A549 (cell line): Measurements from ENCODE around the gene RSRC1. TPM values are rescaled to one million over a fixed set of nuclear protein-coding genes. Genes with fewer than 3 reads are reported as not detected.

Source experiments
- ATAC-seq, 2 experiments: fragments of 200-7000 bp in 1 of 2; fragments of >200 bp in 1 of 2; cut with Nextera tagmentation in 1 of 2; cut with Tn5 transposase in 1 of 2; 3 replicates each; pipeline versions ENCODE4 v1.8.0 to v1.9.1; 2018 to 2020; ENCODE audit warnings: mild to moderate bottlenecking in 1 of 2, moderate library complexity in 1 of 2
- CTCF ChIA-PET: fragments of 300-600 bp; sonication (Branson Sonifier 250); formaldehyde crosslinking; extraction: SDS; loops from one replicate; lab custom pipeline; 2021; ENCODE audit warnings: antibody characterized with exemption, inconsistent platforms; lab: Yijun Ruan, JAX
- POLR2A ChIA-PET: fragments of 350-600 bp; formaldehyde crosslinking; extraction: SDS; loops from one replicate; lab custom pipeline; 2021; ENCODE audit warnings: antibody characterized with exemption, inconsistent platforms; lab: Yijun Ruan, JAX
- DNase-seq, 2 experiments: peaks; one replicate each; pipeline versions ENCODE4 v3.0.0 to v3.0.0-alpha.2; 2011 to 2016; ENCODE audit warnings: low read depth in 1 of 2, low spot score in 1 of 2
- FAIRE-seq: peaks from 2 replicates; lab custom pipeline; 2011; peaks lifted over from hg19 to GRCh38; lab: Jason Lieb, UNC
- H3K27ac ChIP-seq, 2 experiments: fragments of >200 bp; sonication (Bioruptor Twin); formaldehyde crosslinking; 3 replicates each; pipeline ENCODE4 v1.5.1; 2016 to 2017
- H3K4me1 ChIP-seq: fragments of >200 bp; sonication (Bioruptor Twin); formaldehyde crosslinking; 3 replicates; pipeline ENCODE4 v1.6.1; 2016
- H3K4me2 ChIP-seq: fragments of >200 bp; sonication (Bioruptor Twin); formaldehyde crosslinking; 3 replicates; pipeline ENCODE4 v1.6.1; 2016
- H3K4me3 ChIP-seq: fragments of >200 bp; sonication (Bioruptor Twin); formaldehyde crosslinking; 3 replicates; pipeline ENCODE4 v1.5.1; 2016
- H3K9me3 ChIP-seq: fragments of >200 bp; sonication (Bioruptor Twin); formaldehyde crosslinking; 3 replicates; pipeline ENCODE4 v1.6.1; 2016
- CBX8 ChIP-seq: fragments of 200-600 bp; sonication (generic); IDR thresholded peaks from 2 replicates; pipeline ENCODE4 v1.6.1; 2016
- CHD4 ChIP-seq: fragments of 200-600 bp; sonication (generic); IDR thresholded peaks from 2 replicates; pipeline ENCODE4 v1.6.1; 2016; ENCODE audit warnings: antibody characterized with exemption, mild to moderate bottlenecking, borderline replicate concordance
- EHF ChIP-seq: fragments of 250-450 bp; sonication (Bioruptor Pico); IDR thresholded peaks from 2 replicates; pipeline ENCODE4 v1.5.0; 2020; ENCODE audit warnings: mild to moderate bottlenecking
- EHMT2 ChIP-seq: fragments of 200-600 bp; sonication (generic); IDR thresholded peaks from 2 replicates; pipeline ENCODE4 v1.6.1; 2016; ENCODE audit warnings: antibody characterized with exemption, low read depth, mild to moderate bottlenecking, moderate library complexity
- EP300 ChIP-seq, 2 experiments: fragments of >200 bp; sonication (Bioruptor Twin); formaldehyde crosslinking; IDR thresholded peaks; 2 replicates in 1 of 2; 3 replicates in 1 of 2; pipeline ENCODE4 v1.6.1; 2016 to 2017
- FOSB ChIP-seq: fragments of 250-450 bp; sonication (Bioruptor Pico); IDR thresholded peaks from 2 replicates; pipeline ENCODE4 v1.5.0; 2020; ENCODE audit warnings: mild to moderate bottlenecking, moderate library complexity
- FOXS1 ChIP-seq: fragments of 250-450 bp; sonication (Bioruptor Pico); IDR thresholded peaks from 2 replicates; pipeline ENCODE4 v1.5.0; 2020; ENCODE audit warnings: mild to moderate bottlenecking, moderate library complexity
- HEYL ChIP-seq: fragments of 250-450 bp; sonication (Bioruptor Pico); IDR thresholded peaks from 2 replicates; pipeline ENCODE4 v1.8.0; 2021; ENCODE audit warnings: mild to moderate bottlenecking, moderate library complexity
- HOXB5 ChIP-seq: fragments of 250-450 bp; sonication (Bioruptor Pico); IDR thresholded peaks from 2 replicates; pipeline ENCODE4 v1.5.0; 2020; ENCODE audit warnings: mild to moderate bottlenecking, moderate library complexity
- JUN ChIP-seq, 2 experiments: fragments of >200 bp; sonication (Bioruptor Twin); formaldehyde crosslinking; IDR thresholded peaks; 2 replicates in 1 of 2; 3 replicates in 1 of 2; pipeline ENCODE4 v1.6.1; 2016 to 2017
- KDM1A ChIP-seq: fragments of 200-600 bp; sonication (generic); IDR thresholded peaks from 2 replicates; pipeline ENCODE4 v1.6.1; 2016; ENCODE audit warnings: low read depth, mild to moderate bottlenecking
- MAFK ChIP-seq: fragments of 450-650 bp; IDR thresholded peaks from 2 replicates; pipeline ENCODE4 v1.6.1; 2014; ENCODE audit not compliant: partially characterized antibody
- MYC ChIP-seq: IDR thresholded peaks from 2 replicates; pipeline ENCODE4 v1.6.1; 2012; ENCODE audit warnings: mild to moderate bottlenecking, inconsistent platforms, low read length, improper control_type of control experiment, borderline replicate concordance
- NPAS2 ChIP-seq: fragments of 250-450 bp; sonication (Bioruptor Pico); IDR thresholded peaks from 2 replicates; pipeline ENCODE4 v1.8.0; 2022; ENCODE audit warnings: mild to moderate bottlenecking, moderate library complexity, borderline replicate concordance
- PHF8 ChIP-seq: fragments of 200-600 bp; sonication (generic); IDR thresholded peaks from 2 replicates; pipeline ENCODE4 v1.6.1; 2016; ENCODE audit warnings: low read depth, mild to moderate bottlenecking, antibody characterized with exemption, moderate library complexity, borderline replicate concordance
- RAD21 ChIP-seq, 2 experiments: fragments of >200 bp in 1 of 2; sonication (Bioruptor Twin) in 1 of 2; formaldehyde crosslinking in 1 of 2; IDR thresholded peaks in 1 of 2; conservative IDR thresholded peaks in 1 of 2; 2 replicates in 1 of 2; 3 replicates in 1 of 2; pipeline ENCODE4 v1.6.1; 2012 to 2018; ENCODE audit warnings: inconsistent platforms in 1 of 2
- RARB ChIP-seq: fragments of 250-450 bp; sonication (Bioruptor Pico); IDR thresholded peaks from 2 replicates; pipeline ENCODE4 v1.8.0; 2021; ENCODE audit warnings: mild to moderate bottlenecking, moderate library complexity
- RCOR1 ChIP-seq: fragments of 150-350 bp; IDR thresholded peaks from 2 replicates; pipeline ENCODE4 v1.6.1; 2014; ENCODE audit warnings: antibody characterized with exemption, low read length, low read depth
- RFX5 ChIP-seq: fragments of 450-650 bp; IDR thresholded peaks from 2 replicates; pipeline ENCODE4 v1.7.1; 2014; ENCODE audit warnings: antibody characterized with exemption, mild to moderate bottlenecking, moderate library complexity
- TFCP2L1 ChIP-seq: fragments of 250-450 bp; sonication (Bioruptor Pico); IDR thresholded peaks from 2 replicates; pipeline ENCODE4 v1.5.0; 2021; ENCODE audit warnings: mild to moderate bottlenecking
- TP53 ChIP-seq: fragments of 250-450 bp; sonication (Bioruptor Pico); IDR thresholded peaks from 2 replicates; pipeline ENCODE4 v1.5.0; 2021; ENCODE audit warnings: mild to moderate bottlenecking, moderate library complexity
- ZC3H11A ChIP-seq: fragments of 450-650 bp; IDR thresholded peaks from 2 replicates; pipeline ENCODE4 v1.6.1; 2014; ENCODE audit warnings: antibody characterized with exemption, mild to moderate bottlenecking
- ZSCAN20 ChIP-seq: fragments of 250-450 bp; sonication (Bioruptor Pico); IDR thresholded peaks from 2 replicates; pipeline ENCODE4 v1.8.0; 2022; ENCODE audit warnings: mild to moderate bottlenecking, moderate library complexity
- WGBS: methylation state at CpG from one replicate; pipeline ENCODE4 v1.1.6; 2017; ENCODE audit errors: missing lambda C conversion rate; 5-methylcytosine and 5-hydroxymethylcytosine counted together
- polyA plus RNA-seq, 4 experiments: library from polyadenylated mRNA; depleted of rRNA in 3 of 4; stranded (reverse); fragments of >200 nt; fragmentation: RNase III in 1 of 4; extraction: RNeasy Plus Mini Kit Qiagen cat#74134 plus additional on column Dnase treatment in 1 of 4; gene quantifications; 2 replicates in 3 of 4; 3 replicates in 1 of 4; pipeline ENCODE4 v1.2.3, GENCODE V29; 2011 to 2017
- TF ChIP-seq, protein P1 (sequence below): fragments of >200 bp; sonication (Bioruptor Twin); formaldehyde crosslinking; IDR thresholded peaks from 2 replicates; pipeline ENCODE4 v1.6.1; 2016
- TF ChIP-seq, protein P2 (sequence below): fragments of >200 bp; sonication (Bioruptor Twin); formaldehyde crosslinking; IDR thresholded peaks from 3 replicates; pipeline ENCODE4 v1.5.1; 2016
- TF ChIP-seq, protein P3 (sequence below): fragments of 250-450 bp; sonication (Bioruptor Pico); IDR thresholded peaks from 2 replicates; pipeline ENCODE4 v1.5.0; 2020; ENCODE audit warnings: low read depth, mild to moderate bottlenecking, moderate library complexity
- TF ChIP-seq, protein P4 (sequence below): fragments of 200-600 bp; sonication (generic); IDR thresholded peaks from 2 replicates; pipeline ENCODE4 v1.6.1; 2016; ENCODE audit warnings: antibody characterized with exemption, mild to moderate bottlenecking, moderate library complexity
- TF ChIP-seq, protein P5 (sequence below): fragments of >200 bp; sonication (Bioruptor Twin); formaldehyde crosslinking; IDR thresholded peaks from 3 replicates; pipeline ENCODE4 v1.6.1; 2016

Gene RSRC1
- polyA plus RNA-seq, 2 of the 4 experiments (the other 2 are of a cell fraction) = 17.5 to 52.2 TPM

DNA sequence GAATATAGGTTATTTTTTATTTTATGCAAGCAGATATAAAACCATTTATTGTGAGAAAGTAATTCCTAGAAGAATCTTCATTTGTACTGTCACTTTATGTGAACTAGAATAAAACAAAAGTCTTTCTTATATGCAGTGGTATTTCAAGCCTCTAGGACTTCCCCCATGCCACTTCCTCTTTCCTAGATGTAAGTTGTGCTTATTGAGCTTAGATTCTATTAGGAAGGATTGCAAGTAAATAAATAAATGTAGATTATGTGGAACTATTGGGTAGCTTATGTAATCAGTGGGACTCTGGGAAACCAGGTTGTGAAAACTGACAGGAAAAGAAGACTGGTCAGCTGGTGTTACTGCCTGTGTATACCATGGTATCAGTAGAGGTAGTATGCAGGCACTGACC is 169.7 kb downstream of the RSRC1 start:
- POLR2A ChIA-PET = no interaction called here
- Histone ChIP-seq H3K27ac (no peak overlapping the region), H3K4me2 (no peak overlapping the region), H3K4me1 (no peaks in the 10 kb centered on the region), H3K9me3 (no peaks in the 10 kb centered on the region), H3K4me3 (no peak overlapping the region)
- no peak for FAIRE-seq
- TF ChIP-seq JUN (IDR thresholded peaks at IDR 0.05) = no peak
- no peak for TF ChIP-seq CHD4
- TF ChIP-seq HOXB5 (CRISPR knock-in tag) = no peak
- TF ChIP-seq PHF8 = no peak
- TF ChIP-seq KDM1A = no peak
- TF ChIP-seq, protein P1, sequence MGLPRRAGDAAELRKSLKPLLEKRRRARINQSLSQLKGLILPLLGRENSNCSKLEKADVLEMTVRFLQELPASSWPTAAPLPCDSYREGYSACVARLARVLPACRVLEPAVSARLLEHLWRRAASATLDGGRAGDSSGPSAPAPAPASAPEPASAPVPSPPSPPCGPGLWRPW = no peak
- TF ChIP-seq, protein P2, sequence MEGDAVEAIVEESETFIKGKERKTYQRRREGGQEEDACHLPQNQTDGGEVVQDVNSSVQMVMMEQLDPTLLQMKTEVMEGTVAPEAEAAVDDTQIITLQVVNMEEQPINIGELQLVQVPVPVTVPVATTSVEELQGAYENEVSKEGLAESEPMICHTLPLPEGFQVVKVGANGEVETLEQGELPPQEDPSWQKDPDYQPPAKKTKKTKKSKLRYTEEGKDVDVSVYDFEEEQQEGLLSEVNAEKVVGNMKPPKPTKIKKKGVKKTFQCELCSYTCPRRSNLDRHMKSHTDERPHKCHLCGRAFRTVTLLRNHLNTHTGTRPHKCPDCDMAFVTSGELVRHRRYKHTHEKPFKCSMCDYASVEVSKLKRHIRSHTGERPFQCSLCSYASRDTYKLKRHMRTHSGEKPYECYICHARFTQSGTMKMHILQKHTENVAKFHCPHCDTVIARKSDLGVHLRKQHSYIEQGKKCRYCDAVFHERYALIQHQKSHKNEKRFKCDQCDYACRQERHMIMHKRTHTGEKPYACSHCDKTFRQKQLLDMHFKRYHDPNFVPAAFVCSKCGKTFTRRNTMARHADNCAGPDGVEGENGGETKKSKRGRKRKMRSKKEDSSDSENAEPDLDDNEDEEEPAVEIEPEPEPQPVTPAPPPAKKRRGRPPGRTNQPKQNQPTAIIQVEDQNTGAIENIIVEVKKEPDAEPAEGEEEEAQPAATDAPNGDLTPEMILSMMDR = no peak
- no peak for TF ChIP-seq RFX5
- TF ChIP-seq RARB (CRISPR knock-in tag) = no peak
- TF ChIP-seq EP300 (IDR thresholded peaks at IDR 0.05) = no peak
- TF ChIP-seq, protein P3, sequence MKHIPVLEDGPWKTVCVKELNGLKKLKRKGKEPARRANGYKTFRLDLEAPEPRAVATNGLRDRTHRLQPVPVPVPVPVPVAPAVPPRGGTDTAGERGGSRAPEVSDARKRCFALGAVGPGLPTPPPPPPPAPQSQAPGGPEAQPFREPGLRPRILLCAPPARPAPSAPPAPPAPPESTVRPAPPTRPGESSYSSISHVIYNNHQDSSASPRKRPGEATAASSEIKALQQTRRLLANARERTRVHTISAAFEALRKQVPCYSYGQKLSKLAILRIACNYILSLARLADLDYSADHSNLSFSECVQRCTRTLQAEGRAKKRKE (CRISPR knock-in tag) = no peak
- TF ChIP-seq RAD21 (conservative IDR thresholded peaks at IDR 0.05 in 1 of 2, IDR thresholded peaks at IDR 0.05 in 1 of 2) = no peak
- no peak for TF ChIP-seq NPAS2 (CRISPR knock-in tag)
- TF ChIP-seq, protein P4, sequence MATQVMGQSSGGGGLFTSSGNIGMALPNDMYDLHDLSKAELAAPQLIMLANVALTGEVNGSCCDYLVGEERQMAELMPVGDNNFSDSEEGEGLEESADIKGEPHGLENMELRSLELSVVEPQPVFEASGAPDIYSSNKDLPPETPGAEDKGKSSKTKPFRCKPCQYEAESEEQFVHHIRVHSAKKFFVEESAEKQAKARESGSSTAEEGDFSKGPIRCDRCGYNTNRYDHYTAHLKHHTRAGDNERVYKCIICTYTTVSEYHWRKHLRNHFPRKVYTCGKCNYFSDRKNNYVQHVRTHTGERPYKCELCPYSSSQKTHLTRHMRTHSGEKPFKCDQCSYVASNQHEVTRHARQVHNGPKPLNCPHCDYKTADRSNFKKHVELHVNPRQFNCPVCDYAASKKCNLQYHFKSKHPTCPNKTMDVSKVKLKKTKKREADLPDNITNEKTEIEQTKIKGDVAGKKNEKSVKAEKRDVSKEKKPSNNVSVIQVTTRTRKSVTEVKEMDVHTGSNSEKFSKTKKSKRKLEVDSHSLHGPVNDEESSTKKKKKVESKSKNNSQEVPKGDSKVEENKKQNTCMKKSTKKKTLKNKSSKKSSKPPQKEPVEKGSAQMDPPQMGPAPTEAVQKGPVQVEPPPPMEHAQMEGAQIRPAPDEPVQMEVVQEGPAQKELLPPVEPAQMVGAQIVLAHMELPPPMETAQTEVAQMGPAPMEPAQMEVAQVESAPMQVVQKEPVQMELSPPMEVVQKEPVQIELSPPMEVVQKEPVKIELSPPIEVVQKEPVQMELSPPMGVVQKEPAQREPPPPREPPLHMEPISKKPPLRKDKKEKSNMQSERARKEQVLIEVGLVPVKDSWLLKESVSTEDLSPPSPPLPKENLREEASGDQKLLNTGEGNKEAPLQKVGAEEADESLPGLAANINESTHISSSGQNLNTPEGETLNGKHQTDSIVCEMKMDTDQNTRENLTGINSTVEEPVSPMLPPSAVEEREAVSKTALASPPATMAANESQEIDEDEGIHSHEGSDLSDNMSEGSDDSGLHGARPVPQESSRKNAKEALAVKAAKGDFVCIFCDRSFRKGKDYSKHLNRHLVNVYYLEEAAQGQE = no peak
- TF ChIP-seq TP53 (CRISPR knock-in tag) = no peak
- TF ChIP-seq TFCP2L1 = no peak
- TF ChIP-seq ZSCAN20 (CRISPR knock-in tag) = no peak
- TF ChIP-seq CBX8 = no peak
- no peak for DNase-seq
- CTCF ChIA-PET = interaction anchor here (0.8 kb wide), 1 partner anchor 12 kb away, joined by 3 read pairs; no protein-coding TSS in a partner anchor
- ATAC-seq = no peak

DNA sequence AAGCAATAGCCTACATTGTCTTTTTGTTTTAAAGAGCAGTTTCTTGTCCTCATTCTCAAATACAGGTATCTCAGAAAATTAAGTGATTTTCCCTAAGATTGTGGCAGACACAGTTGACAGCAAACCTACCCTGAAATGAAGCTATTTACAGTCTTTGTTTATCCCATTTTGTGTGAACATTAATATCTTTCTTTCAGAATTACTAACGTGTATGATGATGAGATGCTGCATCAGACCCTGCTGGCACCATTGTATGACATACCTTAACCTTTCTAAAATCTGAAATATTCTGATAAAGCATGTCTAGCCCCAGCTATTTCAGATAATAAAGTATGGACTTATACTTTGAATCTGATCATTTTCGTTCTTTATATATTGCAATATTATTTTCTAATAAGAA is 185.9 kb downstream of the RSRC1 start:
- POLR2A ChIA-PET = interaction anchor here (0.6 kb wide), 1 partner anchor 19 kb away, joined by 3 read pairs; no protein-coding TSS in a partner anchor
- Histone ChIP-seq H3K4me3 (no peak overlapping the region), H3K9me3 (no peaks in the 10 kb centered on the region), H3K4me1 (no peaks in the 10 kb centered on the region), H3K4me2 (no peak overlapping the region), H3K27ac (no peak overlapping the region)
- CTCF ChIA-PET = no interaction called here
- TF ChIP-seq EHF (no peak), CHD4 (no peak), RCOR1 (no peak), FOXS1 (no peak), TP53 (CRISPR knock-in tag) (no peak), HEYL (no peak), CBX8 (no peak), MAFK (no peak), RARB (CRISPR knock-in tag) (no peak), MYC (no peak), KDM1A (no peak), ZC3H11A (no peak), FOSB (CRISPR knock-in tag) (no peak), EP300 (IDR thresholded peaks at IDR 0.05) (no peak), TFCP2L1 (no peak), EHMT2 (no peak)
- TF ChIP-seq, protein P3 (CRISPR knock-in tag) = no peak
- TF ChIP-seq, protein P5, sequence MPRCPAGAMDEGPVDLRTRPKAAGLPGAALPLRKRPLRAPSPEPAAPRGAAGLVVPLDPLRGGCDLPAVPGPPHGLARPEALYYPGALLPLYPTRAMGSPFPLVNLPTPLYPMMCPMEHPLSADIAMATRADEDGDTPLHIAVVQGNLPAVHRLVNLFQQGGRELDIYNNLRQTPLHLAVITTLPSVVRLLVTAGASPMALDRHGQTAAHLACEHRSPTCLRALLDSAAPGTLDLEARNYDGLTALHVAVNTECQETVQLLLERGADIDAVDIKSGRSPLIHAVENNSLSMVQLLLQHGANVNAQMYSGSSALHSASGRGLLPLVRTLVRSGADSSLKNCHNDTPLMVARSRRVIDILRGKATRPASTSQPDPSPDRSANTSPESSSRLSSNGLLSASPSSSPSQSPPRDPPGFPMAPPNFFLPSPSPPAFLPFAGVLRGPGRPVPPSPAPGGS = no peak
- 84% methylated on average over 2 of the region's 2 CpGs for WGBS
- DNase-seq (no peak), FAIRE-seq (no peak), ATAC-seq (no peak)
